T1000 (cell line): ENCODE results near the gene FSTL4.

Source experiments
- DNase-seq: peaks from one replicate; lab custom pipeline; 2025; ENCODE audit warnings: mixed read lengths; lab: John Stamatoyannopoulos, UW

FSTL4 gene

DNA sequence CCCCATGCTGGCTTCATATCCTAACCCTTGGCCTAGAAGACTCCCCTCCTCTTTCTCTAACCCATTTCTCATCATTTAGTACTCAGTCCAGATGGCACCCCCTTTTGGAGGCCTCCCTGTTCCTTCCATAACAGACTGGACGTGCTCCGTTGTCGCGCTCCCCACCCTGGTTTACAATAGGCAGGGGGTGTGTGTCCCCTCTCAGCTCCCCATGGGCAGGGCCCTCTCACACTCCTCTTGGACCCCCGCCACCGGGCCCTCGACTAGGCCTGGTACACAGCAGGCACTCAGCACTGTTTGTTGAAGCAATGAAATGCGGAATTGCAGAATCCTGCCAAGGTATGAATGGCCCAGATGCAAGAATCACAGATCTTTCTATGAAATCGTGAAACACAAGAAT lies 227.4 kb downstream of the FSTL4 start:
- no peak for DNase-seq

DNA sequence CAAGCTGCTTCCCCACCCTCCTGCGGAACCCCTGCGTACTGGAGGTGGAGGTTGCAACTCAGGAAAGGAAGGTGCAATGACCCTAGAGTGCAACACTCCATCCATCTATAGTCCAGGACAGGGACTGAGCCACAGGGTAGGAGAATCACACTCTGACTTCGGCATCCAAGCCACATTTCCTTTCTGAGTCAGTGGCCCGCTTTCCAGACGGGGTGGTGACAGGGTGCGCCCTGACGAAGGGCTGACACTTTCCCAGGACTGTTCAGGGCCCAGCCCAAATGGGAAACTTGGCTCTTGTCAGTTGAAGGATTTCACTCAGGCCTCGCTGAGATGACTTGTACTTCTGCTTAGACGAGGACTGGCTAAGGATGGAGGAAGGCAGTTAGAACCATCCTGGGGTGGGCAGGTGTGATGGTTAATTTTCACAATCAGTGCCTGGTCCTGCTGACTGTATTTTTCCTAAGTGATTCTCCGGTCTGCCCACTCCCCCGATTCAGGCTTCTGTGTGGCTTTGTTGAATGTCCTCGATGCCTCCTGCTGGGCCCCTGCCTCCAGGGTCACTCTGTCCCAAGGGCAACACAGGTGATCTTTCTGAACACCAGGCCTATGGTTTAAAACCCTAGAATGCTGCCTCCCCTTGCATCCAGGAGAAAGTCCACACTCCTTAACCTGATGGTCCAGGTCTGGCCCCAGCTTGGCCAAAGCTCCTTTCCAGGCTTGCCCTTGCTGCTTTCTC lies 228.1 kb downstream of the FSTL4 start:
- DNase-seq, result no peak

DNA sequence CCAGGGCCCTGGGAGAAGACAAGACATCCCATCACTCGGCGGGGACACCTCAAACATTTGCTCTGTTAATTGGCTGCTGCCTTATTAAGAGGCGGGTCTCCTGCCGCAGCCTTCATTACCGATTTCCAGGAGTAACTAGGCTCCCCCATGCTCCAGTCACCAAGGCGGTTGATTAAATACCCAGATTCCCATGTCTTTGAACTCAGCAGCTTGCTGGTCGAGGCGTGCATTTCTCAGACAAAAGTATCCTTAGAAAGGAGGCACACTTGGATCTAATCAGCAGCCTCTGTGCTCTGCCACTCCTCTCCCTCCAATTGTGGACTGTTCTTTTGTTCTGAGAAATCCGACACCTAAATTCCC lies 228.8 kb downstream of the FSTL4 start:
- DNase-seq, result no peak

DNA sequence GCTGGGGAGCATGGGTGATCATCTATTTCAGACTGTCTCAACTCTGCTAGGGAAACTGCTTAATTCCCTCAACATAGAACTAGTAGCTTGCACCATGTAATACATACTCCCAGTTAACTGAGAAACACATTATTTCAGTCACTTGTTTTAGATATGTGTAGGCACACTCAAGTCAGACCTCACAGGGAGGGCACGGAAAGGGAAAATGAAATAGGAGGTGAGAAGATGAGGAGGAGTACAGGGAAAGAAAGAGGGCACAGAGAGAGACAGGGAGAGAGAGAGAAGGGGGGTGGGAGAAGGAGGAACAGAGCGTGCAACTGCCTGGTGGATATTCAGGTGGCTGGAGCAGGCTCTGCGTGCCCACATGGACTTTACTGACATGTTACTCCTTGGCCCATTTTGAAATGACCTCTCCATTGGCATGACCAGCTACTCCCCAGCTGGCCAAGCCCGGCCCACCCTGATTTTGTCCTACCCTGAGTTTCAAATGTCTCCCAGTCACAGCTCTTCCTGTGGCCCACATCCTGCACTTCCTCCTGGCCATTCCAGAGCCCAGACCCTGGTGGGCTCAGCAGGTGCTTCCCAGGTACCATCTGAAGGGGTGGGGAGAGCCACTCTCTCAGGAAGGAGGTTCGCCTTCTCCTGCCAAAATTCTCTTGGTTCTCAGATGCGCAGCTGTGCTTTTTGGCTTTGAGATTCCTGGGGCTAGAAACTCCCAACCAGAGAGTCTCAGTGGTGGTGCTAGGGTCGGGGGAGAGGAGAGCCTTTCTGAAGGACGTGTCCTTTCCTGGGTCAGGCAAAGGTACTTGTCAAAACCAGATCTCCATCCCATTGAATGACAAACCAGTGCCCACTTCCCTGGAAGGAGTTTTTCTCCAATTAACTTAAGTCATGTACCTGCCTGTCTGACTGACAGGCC lies 229.4 kb downstream of the FSTL4 start:
- DNase-seq, result no peak

DNA sequence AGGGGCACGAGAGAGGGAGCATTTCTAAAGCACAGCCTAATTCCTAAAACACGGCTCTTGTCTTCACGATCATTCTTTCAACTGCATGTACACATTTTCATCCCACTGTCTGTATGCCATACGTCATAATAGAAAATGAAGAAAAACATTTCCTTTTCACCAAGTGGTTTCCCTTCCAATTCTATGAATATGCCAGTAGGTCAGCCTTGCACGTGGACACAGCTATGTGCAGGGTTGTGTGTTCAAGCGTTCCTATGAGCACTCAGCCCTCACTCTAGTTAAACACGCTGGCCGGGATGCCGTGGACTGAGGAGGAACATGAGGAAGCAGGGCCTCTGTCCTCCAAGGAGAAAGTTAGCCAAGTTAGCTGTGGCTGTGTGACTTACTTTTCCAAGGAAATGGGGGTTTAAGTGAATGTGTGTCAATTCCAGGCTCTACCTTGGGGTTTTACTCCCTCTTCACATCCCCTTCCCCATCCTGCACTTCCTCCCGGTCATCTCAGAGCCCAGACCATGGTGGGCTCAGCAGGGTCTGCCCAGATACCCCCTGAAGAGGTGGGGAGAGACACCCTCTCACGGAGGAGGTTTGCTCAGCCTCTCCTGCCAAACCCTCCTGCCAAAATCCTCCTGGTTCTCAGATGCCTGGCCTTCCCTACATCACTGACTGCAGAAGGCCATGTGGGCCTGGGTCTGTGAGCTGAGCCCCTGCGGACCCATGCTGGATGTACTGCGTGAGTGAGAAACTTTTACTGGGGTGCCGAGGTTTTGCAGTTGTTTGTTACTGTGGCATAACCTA lies 230.6 kb downstream of the FSTL4 start:
- no peak for DNase-seq

DNA sequence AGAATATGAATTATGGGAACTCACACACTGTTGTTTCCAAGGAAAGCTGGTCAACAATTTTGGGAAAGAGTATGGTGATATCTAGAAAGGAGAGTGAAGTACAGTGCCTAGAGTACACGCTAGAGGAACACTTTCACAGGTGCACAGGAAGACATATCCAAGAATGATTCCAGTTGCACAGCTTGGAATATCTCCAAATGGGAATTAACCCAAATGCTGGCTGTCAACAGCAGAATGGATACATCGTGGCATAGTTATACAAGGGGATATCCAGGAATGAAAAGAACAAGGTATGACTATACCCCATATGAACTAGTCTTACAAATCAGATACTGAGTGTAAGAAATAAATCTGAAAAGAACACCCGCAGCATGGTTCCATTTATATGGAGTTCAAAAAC lies 231.3 kb downstream of the FSTL4 start:
- no peak for DNase-seq

DNA sequence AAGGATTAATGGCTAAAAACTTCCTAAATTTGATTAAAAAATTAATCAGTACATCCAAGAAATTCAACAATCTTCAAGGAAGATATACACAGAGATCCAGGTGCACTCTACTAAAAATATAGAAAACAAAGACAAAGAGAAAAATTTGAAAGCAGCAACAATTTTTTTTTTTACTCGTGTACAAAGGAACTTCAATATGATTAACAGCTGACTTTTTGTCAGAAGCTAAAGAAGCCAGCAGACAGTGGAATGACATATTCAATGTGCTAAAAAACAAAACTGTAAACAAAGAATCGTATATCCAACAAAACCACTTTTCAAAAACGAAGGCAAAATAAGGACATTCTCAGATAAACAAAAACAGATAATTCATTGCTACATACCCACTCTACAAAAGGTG lies 234.6 kb downstream of the FSTL4 start:
- no peak for DNase-seq

DNA sequence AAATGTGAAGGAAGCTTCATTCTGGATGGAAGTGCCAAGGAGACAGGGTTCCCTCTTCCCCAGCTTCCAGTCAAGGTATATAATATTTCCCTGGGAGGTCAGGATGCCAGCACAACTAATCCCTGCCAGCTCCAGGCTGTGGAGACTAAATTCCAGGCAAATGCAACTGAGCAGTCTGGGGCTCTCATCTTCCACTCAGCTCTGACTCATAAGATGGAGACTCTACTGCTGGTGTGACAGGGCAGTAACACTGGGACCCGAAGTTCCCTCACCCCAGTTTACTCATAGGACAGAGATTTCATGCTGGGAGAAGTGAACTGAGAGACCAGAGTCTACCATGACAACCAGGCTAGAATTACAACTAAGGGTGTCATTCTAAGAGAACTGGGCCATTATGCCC lies 235.4 kb downstream of the FSTL4 start:
- DNase-seq, result no peak

DNA sequence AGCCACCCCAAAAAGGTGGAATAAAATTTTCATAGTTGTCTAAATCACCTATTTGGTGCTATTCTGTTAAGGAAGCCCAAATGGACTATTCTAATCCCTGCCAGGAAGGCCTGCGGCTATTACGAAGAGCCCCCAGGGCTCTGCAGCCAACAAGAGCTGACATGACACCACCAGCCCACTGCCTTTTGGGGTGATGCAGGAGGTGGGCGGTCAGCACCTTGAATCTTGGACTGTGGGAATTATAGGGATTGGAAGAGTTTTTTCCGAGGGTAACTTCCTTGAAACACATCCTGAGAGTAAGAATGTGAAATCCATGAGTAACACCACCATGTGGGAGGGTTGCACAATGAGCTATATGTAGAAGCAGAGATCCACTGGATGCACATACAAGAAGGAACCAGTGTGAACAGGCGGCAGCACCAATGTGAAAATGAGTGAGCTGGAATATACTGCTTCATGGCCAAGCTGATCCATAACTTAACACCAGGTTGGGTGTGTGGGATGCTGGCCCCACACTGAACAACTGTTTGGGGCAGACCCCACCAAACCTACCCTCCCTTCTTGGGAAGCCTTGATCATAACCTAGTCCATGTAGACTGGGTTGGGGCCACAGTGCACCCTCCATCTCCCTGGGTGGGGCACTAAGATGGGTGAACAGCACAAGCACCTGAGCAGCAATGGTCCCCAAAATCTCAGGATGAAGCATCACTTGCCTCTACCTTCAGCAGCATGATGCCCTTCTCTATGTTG lies 239.0 kb downstream of the FSTL4 start:
- DNase-seq, result no peak

DNA sequence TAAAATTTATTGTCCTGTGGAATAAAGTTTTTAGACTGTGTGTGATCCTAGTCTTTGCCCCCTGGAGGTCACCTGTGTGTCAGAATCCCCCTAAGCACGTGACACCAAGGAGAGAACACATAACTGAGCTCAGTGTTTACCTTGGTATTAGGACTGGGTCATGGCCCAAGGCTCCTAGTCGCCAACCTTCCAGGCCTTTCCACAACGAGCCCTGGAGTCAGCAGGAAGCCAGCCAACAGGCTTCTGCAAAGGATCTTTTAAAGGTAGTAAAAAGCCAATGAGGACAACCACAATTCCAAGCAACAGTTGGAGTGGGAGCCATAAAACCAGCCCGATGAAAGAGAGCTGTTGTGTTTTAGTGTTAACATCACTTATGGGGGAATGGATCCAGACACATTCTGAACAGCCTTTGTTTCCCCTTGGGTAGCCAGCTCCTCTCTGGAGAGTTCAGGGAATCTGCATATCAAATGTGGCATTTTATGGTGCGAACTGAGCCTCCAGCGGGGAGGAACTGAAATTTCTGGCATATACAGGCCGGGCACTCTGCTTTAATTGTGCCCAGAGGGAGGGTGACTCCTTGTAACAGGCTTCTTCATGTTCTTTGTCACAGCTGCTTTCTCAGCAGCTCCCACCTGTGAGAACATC lies 239.9 kb downstream of the FSTL4 start:
- no peak for DNase-seq

DNA sequence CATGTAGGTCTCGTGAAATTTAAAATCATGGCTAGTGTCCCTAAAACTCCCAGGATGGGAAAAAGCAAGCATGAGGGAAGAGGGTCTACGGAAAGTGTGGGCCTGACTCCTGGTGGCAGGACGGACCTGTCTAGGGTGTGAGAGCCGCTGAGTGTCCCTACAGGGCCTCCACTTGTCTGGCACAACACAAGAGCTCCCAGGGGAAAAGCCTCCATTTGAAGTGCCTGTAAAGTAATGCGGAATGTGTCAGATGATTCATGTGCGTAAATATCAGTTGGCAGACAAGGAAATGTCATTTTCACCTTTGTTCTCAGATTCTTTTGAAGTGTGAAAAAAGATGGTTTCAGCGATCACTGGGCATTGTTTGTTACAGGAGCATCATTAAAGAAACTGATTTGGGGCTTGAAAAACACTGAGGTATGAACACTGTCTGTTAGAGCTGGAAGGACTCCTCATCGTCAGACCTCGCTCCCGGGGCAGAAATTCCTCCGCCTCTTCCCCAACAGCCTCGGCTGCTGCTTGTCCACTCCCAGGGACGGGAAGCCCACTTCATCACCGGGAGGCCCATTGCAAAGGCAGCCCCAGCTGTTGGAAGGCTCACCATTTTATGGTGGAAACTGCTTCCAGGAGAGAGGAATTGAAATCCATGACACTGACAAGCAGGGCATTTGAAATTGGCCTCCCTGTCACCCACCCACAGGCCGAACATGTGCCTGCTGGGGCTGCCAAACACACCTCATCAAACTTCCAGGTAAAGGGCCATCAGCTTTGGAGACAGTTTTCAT lies 240.8 kb downstream of the FSTL4 start:
- DNase-seq, result no peak

DNA sequence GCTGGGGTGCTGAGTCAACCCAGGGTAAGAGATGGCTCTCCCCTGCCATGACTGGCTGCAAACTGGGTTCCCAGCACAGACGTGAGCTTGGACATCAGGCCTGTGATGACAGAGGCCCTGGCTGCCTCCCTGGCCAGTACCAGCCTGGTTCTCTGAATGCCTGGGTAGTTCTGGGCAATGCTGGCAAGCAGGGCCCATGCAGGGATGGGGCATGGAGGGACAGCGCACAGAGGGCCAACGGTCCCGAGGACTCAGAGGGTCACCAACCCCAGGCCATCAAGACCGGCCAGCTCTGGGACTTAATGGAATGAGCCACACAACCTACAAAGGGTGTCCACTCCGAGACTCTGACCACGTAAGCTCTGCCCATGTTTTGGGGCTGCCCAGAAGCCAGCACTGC lies 241.4 kb downstream of the FSTL4 start:
- DNase-seq, result no peak

DNA sequence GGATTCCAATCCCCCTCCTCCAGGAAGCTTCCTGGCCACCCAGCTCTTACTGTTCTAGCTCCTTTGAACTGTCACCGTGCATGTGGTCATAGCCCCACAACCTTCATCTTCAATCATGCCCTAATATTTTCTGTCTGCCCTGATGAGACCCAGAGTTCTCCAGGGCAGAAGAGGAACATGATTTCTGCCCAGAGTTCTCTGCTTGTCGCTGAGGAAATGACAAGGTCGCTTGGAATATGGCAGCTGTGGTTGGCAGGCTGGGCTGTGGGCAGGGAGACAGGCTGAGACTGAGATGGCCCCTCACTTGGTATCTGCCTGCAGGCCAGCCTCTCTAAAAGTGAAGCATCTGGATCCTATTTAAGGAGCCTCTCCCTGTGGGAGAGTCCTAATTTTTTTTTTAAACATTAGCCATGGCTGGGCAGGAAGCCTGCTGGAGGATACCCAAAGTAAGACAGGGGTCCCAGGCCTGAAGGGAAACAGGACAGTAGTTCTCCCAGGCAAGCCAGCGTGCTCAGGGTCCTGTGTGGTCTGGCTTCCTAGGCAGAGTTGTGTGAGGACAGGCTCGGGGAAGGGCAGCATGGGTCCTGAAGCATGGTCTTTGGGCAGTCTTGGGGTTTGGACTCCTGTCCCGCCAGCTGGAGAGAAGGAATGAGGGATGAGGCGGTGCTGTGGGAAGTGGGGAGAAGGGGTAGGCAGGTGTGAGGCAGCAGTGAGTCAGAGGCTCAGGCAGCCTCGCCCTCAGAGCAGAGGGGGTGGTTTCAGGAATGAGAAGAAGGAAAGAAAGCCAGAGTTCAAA lies 242.1 kb downstream of the FSTL4 start:
- no peak for DNase-seq

DNA sequence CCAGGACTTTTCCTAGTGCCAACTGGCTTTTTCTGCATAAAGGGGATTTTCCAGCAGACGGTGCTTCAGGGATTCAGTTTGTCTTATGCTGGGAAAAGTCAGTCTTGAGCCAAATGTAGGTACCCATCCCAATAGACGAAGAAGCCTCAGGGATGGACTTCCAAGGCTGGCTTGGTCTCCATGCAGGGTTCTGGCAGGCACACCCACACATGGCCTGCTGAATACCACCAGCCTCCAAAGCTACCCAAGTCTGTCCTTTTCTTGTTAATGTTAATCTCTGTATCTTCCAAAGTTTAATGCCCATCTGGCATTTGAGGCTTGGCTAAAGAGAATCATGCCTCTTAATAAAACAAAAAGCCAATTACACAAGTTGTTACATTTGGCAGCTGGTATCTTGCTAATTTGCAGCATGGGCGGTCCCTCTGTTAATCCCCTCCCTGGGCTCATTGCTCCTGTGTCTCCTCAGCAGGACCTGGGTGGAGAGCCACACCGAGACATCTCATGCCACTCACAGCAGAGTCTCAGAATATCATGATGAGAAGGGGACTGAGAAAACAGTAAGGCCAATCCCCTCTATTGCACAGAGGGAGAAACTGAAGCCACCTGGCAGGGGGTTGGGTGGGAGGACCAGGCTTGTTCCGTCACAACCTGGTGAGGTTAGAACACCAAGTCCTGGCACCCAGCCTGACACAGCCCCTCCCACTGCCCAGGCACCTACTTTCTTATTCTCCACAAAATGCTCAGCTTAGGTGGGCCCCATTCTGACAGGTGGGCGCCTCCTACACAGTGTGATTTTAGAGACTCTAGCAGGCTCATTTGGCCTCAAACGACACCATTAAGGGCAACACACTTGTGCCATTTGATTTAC lies 243.2 kb downstream of the FSTL4 start:
- no peak for DNase-seq

DNA sequence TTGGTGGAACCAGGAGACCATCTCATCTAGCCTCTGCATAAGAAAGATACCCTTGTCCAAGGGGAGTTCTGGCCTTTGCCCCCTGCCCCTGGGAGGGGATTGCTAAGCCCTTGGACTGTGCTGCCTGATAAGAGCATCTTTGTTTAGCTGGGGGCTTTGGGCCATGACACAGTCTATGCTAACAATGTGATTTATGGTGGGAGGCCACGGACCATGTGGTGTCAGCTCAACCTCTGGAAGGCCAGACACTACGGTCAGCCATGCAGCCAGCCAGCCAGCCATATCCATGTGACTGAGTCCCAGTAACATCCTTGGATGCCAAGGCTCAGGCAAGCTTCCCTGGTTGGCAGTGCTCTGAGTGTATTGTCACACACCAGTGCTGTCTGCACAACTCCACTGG lies 244.4 kb downstream of the FSTL4 start:
- no peak for DNase-seq

DNA sequence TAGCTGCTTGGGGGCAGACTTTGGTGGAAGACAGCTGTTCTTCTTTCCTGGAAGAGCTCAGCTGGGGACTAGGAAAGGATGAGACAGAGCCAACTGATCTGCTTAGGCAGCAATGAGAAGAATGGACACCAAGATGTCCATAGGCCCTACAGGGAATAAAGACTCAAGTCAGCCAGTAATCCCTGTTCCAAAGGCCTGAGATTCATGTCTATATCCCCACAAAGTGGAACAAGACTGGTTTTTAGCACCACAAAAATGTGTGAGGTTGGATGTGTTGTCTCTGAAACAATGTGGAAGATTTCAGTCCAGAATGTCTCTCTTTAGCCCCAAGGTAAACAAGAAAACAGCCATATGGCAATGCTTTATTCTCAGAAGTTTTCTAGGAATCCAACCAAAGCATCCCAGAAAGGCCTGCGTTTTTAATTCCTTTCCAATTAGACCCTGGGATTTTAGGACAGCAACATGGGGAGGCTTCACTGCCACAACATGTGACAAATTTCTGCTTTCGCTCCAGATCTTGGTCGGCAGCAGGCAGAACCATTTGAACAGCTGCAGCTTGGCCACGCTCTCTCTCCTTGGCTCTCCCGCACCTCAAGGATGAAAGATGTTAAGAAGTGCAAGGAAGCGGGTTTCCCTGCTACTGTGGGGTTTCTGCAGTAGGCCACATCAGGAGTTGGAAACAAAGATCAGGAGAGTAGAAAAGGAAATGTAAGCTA lies 245.1 kb downstream of the FSTL4 start:
- DNase-seq, result no peak

DNA sequence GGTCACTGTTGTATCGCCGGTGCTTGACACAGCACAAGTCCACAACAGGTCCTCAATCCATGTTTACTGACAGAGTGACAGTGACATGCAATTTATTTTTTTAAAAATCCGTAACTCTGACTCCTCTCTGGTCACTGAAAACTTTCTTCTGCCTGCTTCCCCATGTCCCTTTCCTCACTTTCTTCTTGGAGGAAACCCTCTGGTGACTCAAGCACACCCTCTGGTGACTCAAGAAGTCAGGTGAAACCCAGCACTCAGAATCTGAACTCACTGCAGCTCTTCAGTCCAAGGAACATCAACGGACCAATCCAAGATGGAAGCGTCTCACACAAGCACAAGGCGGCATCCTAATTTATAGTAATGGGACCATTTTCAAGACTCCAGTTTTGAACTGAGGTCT lies 245.9 kb downstream of the FSTL4 start:
- DNase-seq, result no peak

DNA sequence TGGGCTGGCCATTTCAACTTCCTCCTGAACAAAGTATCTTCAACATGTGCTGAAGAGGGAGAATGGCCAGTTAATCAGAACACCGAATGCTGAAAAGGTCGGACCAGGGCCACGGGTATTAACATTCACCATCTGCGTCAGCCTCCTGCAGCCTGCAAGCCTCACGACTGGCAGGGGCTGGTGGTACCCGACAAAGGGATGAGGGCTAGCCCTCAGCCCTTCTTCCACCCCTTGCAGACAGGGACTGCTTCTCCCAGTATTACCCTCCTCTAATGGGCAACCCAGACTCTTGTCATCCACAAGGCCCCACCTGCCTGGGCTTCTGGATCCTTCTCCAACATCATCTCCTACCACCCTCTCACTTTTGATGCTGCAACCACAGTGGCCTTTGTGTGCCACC lies 246.6 kb downstream of the FSTL4 start:
- no peak for DNase-seq
